Amniotic epithelial cell (primary cell): ENCODE data around the gene PAMR1.

ENCODE experiments used
- DNase-seq: peaks from one replicate; pipeline ENCODE4 v3.0.0-alpha.2; 2010; ENCODE audit warnings: low read depth

Gene PAMR1

GRCh38 chr11:35459489-35459888 lies 65.9 kb downstream of the PAMR1 start:
- no peak for DNase-seq

- DNase-seq = peak; percentile 15
Observed at GRCh38 chr11:35458846-35459245, 66.6 kb downstream of the PAMR1 start.

- DNase-seq = no peak
Observed at GRCh38 chr11:35454362-35454761, 71.1 kb downstream of the PAMR1 start.

GRCh38 chr11:35436581-35437250 lies 88.7 kb downstream of the PAMR1 start:
- no peak for DNase-seq

GRCh38 chr11:35433588-35433987 lies 91.8 kb downstream of the PAMR1 start:
- DNase-seq = no peak

GRCh38 chr11:35432464-35432863 lies 93.0 kb downstream of the PAMR1 start:
- DNase-seq = no peak

- no peak for DNase-seq
Observed at GRCh38 chr11:35427071-35427470, 98.3 kb downstream of the PAMR1 start.

- DNase-seq = no peak
Observed at GRCh38 chr11:35426351-35426750, 99.1 kb downstream of the PAMR1 start.

GRCh38 chr11:35425603-35426212 lies 99.7 kb downstream of the PAMR1 start:
- DNase-seq = no peak

- DNase-seq = no peak
Observed at GRCh38 chr11:35424157-35424940, 101.1 kb downstream of the PAMR1 start.

GRCh38 chr11:35420371-35420770 lies 105.0 kb downstream of the PAMR1 start:
- no peak for DNase-seq

GRCh38 chr11:35419830-35420333 lies 105.5 kb downstream of the PAMR1 start:
- DNase-seq = no peak

GRCh38 chr11:35419184-35419829 lies 106.1 kb downstream of the PAMR1 start, which contains the start of gene SLC1A2:
TSS of gene SLC1A2 (minus strand) at chr11:35419558. CDS start at chr11:35418966, 592 bp downstream.
- DNase-seq = no peak

- no peak for DNase-seq
Observed at GRCh38 chr11:35418282-35419183, 106.9 kb downstream of the PAMR1 start.

GRCh38 chr11:35415487-35415886 lies 109.9 kb downstream of the PAMR1 start:
- DNase-seq = no peak

- DNase-seq = no peak
Observed at GRCh38 chr11:35414776-35415175, 110.6 kb downstream of the PAMR1 start.

- no peak for DNase-seq
Observed at GRCh38 chr11:35414311-35414710, 111.1 kb downstream of the PAMR1 start.

GRCh38 chr11:35413598-35413997 lies 111.8 kb downstream of the PAMR1 start:
- no peak for DNase-seq

GRCh38 chr11:35412285-35412684 lies 113.1 kb downstream of the PAMR1 start:
- DNase-seq = no peak

GRCh38 chr11:35407041-35407440 lies 118.4 kb downstream of the PAMR1 start:
- DNase-seq = no peak

GRCh38 chr11:35404388-35404775 lies 121.0 kb downstream of the PAMR1 start:
- DNase-seq = peak; percentile 28
